HG03432 (cell line): Measurements from ENCODE around the gene POLR1C.
"Not testable (repeated sequence)": the region's sequence is repeated elsewhere in the genome, so short reads cannot be mapped to it uniquely, and the experiment has no call there.

Source experiments
- ATAC-seq: cut with Tn5 transposase; IDR thresholded peaks from one replicate; pipeline ENCODE4 v1.9.1; 2021; ENCODE audit warnings: mild to moderate bottlenecking, moderate library complexity; ENCODE audit not compliant: unreplicated experiment

POLR1C gene

GRCh38 chr6:43491750-43492661, 24.9 kb upstream of the POLR1C start:
- ATAC-seq: no peak

- no peak for ATAC-seq
Measured at GRCh38 chr6:43492673-43493072, 24.2 kb upstream of the POLR1C start.

- no peak for ATAC-seq
Measured at GRCh38 chr6:43493230-43493629, 23.7 kb upstream of the POLR1C start.

- ATAC-seq: no peak
Measured at GRCh38 chr6:43493833-43494232, 23.1 kb upstream of the POLR1C start.

- ATAC-seq: no peak
Measured at GRCh38 chr6:43494321-43494720, 22.6 kb upstream of the POLR1C start.

- no peak for ATAC-seq
Measured at GRCh38 chr6:43494766-43495165, 22.1 kb upstream of the POLR1C start.

GRCh38 chr6:43495409-43495941, 21.4 kb upstream of the POLR1C start:
- no peak for ATAC-seq

GRCh38 chr6:43496370-43497128, 20.3 kb upstream of the POLR1C start:
- no peak for ATAC-seq

GRCh38 chr6:43497129-43497396, 19.8 kb upstream of the POLR1C start:
- no peak for ATAC-seq

GRCh38 chr6:43497689-43498088, 19.2 kb upstream of the POLR1C start:
- no peak for ATAC-seq

GRCh38 chr6:43498291-43498690, 18.6 kb upstream of the POLR1C start:
- not testable (repeated sequence) for ATAC-seq

- ATAC-seq: no peak
Measured at GRCh38 chr6:43499028-43499815, 17.7 kb upstream of the POLR1C start.

- no peak for ATAC-seq
Measured at GRCh38 chr6:43500921-43501320, 16.0 kb upstream of the POLR1C start.

- ATAC-seq: no peak
Measured at GRCh38 chr6:43502666-43503065, 14.2 kb upstream of the POLR1C start.

GRCh38 chr6:43503443-43503842, 13.4 kb upstream of the POLR1C start:
- ATAC-seq: no peak

- ATAC-seq: no peak
Measured at GRCh38 chr6:43504756-43505593, 11.9 kb upstream of the POLR1C start.

- no peak for ATAC-seq
Measured at GRCh38 chr6:43505718-43506117, 11.2 kb upstream of the POLR1C start.

GRCh38 chr6:43506171-43506570, 10.7 kb upstream of the POLR1C start:
- ATAC-seq: no peak

GRCh38 chr6:43506667-43507471, 10.0 kb upstream of the POLR1C start:
- peak; percentile 50 for ATAC-seq
